ENCODE measurements around the gene FBRSL1.

Gene FBRSL1

DNA sequence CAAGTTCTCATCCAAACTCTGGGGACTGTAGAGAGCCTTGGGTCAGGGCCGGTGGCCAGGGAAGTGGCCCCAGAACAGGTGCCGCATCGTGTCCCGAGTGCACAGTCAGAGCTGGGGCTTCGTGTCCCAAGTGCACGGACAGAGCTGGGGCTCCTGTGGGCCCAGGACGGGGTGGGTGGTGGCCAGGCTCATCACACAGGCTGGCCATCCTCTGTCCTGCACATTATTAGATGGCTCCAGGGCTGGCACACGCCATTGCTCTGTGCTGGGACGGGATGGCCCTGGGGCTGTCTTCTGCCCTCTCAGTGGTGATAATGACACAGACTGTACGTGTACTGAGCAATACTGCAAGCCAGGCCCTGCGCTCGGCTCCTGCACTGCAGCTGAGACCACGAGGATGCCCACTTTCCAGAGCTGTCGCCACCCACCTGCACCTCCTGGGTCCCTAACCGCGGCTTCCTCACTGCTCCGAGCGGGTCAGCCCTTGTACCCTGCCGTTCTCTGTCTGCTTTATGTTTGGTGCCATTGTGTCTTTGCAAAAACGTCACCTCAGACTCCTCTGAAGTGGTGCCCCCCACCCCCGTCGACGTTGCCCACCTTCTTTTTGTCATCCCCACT is 1.9 kb downstream of the FBRSL1 start:
- TF ChIP-seq, protein P1, sequence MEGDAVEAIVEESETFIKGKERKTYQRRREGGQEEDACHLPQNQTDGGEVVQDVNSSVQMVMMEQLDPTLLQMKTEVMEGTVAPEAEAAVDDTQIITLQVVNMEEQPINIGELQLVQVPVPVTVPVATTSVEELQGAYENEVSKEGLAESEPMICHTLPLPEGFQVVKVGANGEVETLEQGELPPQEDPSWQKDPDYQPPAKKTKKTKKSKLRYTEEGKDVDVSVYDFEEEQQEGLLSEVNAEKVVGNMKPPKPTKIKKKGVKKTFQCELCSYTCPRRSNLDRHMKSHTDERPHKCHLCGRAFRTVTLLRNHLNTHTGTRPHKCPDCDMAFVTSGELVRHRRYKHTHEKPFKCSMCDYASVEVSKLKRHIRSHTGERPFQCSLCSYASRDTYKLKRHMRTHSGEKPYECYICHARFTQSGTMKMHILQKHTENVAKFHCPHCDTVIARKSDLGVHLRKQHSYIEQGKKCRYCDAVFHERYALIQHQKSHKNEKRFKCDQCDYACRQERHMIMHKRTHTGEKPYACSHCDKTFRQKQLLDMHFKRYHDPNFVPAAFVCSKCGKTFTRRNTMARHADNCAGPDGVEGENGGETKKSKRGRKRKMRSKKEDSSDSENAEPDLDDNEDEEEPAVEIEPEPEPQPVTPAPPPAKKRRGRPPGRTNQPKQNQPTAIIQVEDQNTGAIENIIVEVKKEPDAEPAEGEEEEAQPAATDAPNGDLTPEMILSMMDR (IDR thresholded peaks at IDR 0.05): no peak

DNA sequence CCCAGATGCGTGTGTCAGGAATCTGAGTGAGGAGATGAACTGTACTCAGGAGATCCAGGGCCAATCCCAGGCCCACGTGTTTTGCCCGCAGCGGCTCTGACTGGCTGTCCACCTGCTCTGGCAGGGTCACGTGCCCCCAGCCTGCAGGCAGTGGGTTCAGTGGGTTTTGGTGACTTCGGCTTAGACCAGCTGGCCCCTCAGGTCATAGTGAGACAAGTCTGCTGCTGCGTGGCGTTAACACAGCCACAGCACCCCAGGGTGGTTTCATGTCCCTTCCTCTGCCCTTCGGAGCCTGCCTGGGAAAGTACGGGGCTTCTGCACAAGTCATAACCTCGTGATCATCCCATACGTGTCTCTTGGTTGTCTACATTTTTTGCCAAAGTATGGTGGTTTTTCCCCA is 2.6 kb downstream of the FBRSL1 start:
- TF ChIP-seq, protein P1 (IDR thresholded peaks at IDR 0.05): no peak

DNA sequence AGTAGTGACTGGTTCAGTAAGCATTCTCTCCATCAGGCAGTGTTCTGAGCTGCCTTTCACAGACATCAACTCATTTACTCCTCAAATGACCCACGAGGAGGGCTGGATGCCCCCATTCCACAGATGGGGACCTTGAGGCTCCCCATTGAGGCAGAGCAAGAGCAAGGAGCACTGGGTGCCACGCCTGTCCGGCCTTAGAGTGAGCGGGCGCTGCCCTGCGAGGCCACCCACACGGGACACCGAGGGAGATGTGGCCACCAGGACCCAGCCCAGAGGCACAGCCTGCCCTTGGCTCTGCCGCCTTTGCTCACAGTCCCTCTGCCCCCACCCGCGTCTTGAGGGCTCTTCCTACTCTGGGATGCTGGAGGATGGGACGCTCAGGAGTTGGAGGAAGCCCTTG is 3.0 kb downstream of the FBRSL1 start:
- TF ChIP-seq, protein P1 (IDR thresholded peaks at IDR 0.05): no peak

DNA sequence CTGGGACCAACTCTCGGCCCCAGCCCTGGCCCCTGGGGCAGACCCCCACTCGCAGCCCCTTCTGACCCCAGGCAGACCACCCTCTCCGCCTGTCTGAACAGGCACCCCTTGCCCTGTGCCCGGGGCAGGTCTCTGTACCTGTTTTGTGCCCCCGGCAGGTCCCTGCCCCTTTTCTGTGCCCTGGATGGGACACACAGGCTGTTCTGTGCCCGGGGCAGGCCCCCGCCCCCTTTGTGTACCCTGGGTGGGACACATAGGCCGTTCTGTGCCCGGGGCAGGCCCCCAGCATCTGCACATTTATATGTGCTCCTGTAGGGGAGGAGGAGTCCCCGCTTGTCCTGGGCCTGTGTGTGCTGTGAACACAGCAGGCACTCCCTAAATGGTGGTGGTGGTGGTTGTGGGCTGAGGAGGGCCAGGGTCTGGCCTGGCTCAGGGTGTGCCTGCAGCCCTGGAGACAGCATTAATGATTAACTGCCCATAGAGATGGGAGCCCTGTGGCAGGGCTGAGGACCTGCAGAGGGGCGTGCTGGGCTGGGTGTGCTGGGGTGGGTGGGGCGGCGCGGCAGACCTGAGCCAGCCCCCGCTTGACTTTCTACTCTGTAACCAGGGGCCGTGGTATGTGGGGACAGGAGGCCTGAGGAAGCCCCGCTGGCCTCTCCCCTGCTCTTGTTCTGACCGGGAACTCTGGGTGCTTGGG is 3.7 kb downstream of the FBRSL1 start:
- TF ChIP-seq, protein P1 (IDR thresholded peaks at IDR 0.05): no peak

DNA sequence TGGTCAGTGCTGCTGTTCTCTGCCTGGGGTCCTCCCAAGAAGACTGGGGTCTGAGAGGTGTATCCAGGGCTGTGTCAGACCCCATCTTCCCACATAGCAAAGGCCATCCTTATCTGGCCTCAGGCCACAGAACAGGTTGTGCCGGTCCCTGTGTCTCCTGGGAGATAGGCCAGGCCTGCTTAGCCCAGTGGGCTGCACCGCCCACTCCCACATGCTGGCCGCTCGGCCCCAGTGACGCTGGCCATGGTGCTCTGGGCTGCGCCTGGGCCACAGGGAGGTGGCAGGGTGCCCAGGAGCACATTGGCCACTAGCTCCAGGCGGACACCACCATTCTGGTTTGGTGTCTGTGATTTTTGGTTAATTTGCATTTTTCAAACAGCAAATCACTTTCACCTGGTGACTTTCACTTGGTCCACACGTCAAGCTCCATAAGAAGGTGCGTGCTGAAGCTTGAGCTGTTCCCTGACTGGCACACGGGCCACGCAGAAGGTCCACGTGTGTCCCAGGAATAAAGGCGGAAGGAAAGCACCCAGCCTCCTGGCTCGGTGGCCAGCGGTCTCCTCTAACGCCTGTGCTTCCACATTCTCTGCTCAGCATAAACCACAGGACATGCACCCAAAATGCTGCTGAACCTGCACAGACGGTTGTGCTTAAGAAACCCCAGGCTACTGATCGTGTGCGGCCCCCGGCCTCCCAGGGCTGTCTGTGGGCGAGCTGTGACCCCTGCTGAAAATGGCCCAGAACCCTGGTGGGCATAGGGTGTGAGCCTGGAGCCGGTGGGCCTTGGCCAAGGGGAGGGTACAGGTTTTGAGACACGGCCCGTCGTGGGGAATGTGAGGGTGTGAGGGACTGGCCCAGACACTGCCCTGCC is 4.6 kb downstream of the FBRSL1 start:
- TF ChIP-seq, protein P1 (IDR thresholded peaks at IDR 0.05): no peak

DNA sequence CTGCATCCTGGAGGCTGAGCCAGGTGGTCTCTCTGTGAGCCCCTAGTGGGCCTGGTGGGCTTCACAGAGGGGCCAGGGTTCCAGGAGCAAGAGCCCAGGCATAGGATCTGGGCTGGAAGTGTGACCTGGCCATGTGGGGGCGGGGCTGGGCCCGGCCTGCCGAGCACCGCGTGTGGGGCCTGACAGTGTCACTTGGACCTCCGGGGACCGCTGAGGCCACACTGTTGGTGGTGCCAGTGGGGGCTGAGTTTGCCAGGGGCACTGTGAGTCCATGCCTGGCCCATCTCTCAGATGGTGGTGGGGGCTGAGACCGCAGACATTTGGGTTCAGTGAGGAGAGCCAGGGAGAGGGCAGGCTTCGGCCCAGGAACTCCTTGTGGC is 5.2 kb downstream of the FBRSL1 start:
- TF ChIP-seq, protein P1 (IDR thresholded peaks at IDR 0.05): no peak

DNA sequence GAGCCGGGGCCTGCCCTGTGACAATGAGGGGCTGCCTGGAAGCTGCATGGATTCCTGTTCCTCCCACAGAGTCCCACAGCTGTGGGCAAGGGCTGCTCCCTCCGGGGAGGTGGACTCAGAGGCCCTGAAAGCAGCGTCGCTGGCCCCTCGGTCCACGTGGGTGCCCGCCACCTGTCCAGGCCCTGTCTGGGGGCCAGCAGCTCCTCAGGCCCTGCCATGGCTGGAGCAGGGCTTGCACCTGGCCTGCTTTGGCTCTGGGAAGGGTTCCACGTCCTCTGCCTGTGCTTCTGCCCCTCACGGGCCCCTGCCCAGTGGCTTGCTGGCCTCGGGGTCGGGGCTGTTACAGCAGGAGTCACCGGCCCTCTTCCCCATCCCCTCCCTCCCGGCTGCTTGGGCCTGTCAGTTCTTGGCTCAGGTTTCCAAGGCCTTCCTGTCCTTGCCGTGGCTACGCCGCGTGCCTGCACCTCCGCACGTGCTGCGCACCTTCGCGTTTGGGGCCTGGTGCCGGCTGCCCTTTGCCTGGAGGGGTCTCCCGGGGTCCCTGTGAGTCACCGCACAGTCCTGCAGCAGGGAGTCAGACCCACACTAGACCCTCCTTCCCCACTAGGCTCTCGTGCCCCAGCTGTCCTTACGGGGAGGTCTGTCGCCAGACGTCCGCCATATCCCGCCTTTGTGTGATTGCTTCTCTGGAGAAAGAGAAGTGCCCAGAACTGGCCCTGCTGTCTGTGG is 5.8 kb downstream of the FBRSL1 start:
- TF ChIP-seq, protein P1 (IDR thresholded peaks at IDR 0.05): no peak
